Fibroblast of the aortic adventitia (primary cell): ENCODE data around the gene ATRNL1. TPM values are rescaled to one million over a fixed set of nuclear protein-coding genes. Genes with fewer than 3 reads are reported as not detected.

ENCODE experiments used
- DNase-seq: peaks from one replicate; pipeline ENCODE4 v3.0.0-alpha.2; 2010; ENCODE audit warnings: low read depth
- H3K4me3 ChIP-seq: 2 replicates; pipeline ENCODE4 v1.5.1; 2011; ENCODE audit warnings: low read depth, mild to moderate bottlenecking, control low read depth, low read length, moderate library complexity
- total RNA-seq: library from RNA; depleted of rRNA; stranded (reverse); fragments of >200 nt; gene quantifications from 2 replicates; pipeline ENCODE4 v1.2.3, GENCODE V29; 2012; ENCODE audit warnings: low replicate concordance
- TF ChIP-seq, protein P1 (sequence below): IDR thresholded peaks from 2 replicates; pipeline ENCODE4 v1.5.1; 2011; ENCODE audit warnings: mild to moderate bottlenecking, low read length, control low read depth, inconsistent platforms; ENCODE audit not compliant: insufficient read depth

The ATRNL1 gene
- total RNA-seq, 1 donor: 1.9 TPM

DNA sequence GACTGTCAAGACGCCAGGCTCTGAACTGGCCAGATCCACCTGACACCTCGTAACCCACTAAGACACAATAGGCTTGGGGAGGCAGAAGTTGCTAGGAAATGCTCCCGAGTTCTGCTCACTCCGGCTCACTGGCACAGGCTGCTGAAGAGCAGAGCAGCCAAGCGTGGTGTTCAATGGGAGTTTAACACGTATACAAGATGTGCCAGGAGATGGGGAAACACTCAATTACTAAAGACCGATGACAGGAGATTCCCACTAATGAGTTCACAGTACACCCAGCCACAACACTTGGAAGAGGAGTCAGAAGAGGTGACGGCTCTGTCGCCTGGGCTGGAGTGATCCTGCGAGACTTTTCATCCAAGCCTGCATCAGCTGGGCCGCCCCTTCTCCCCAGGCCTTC is 876.4 kb downstream of the ATRNL1 start:
- TF ChIP-seq, protein P1, sequence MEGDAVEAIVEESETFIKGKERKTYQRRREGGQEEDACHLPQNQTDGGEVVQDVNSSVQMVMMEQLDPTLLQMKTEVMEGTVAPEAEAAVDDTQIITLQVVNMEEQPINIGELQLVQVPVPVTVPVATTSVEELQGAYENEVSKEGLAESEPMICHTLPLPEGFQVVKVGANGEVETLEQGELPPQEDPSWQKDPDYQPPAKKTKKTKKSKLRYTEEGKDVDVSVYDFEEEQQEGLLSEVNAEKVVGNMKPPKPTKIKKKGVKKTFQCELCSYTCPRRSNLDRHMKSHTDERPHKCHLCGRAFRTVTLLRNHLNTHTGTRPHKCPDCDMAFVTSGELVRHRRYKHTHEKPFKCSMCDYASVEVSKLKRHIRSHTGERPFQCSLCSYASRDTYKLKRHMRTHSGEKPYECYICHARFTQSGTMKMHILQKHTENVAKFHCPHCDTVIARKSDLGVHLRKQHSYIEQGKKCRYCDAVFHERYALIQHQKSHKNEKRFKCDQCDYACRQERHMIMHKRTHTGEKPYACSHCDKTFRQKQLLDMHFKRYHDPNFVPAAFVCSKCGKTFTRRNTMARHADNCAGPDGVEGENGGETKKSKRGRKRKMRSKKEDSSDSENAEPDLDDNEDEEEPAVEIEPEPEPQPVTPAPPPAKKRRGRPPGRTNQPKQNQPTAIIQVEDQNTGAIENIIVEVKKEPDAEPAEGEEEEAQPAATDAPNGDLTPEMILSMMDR: no peak
- DNase-seq: no peak
- no peak overlapping the region for H3K4me3 ChIP-seq

DNA sequence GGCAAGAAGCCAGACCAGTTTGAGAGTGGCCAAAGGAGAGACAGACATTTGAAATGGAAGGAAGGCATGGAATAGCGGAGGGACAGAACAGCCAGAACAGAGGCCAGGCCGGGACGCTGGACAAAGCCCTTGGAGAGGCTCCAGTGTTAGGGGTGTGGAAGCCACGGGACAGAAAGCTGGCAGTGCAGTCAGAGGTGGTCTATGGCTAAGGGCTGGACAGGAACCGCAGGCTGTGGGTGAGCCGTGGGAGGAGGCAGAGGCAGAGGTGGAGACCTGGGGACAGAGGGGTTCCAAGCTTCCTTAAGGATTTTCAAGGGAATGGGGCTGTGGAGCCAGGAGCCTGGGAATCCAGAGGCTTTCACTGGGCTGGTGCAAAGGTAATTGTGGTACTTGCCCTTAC is 878.8 kb downstream of the ATRNL1 start:
- TF ChIP-seq, protein P1: no peak
- no peak overlapping the region for H3K4me3 ChIP-seq
- DNase-seq: no peak

DNA sequence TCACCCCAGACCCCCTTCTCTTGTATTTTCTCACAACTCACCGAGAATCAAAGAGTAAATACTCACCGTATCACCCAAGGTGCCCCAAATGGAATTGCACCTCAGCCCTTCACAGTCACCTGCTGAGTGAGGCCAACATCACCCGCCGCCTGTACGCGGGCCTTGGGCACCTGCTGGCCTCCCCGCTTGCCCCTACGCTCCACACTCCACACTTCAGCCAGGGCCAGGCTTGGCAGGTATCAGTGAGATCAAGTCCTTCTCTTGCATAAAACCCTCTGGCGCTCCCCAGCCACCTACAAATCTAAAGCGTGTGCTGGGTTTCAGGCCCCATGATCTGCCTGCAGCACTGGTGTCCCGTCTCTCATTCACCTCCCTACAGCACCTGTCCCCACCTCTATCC is 879.3 kb downstream of the ATRNL1 start:
- DNase-seq: no peak
- no peak overlapping the region for H3K4me3 ChIP-seq
- TF ChIP-seq, protein P1: no peak

DNA sequence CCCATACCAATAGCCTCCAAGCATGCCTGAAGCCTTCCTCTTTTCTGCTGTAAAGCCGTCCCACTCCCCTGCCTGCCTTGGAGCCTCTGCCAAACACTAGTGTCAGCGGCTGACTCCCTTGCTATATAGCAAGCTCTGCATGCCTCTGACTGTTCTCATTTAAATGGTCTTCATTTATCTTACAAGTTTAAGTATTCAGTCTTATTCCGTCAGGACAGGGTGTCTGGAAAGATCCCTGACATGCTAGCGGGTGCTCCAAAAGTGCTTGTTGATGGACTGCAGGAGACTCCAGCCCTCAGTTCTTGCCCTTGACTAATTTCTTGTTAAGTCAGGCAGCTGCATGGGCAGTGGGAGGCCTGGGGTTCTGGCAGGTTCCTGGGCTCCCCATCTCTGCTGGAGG is 881.2 kb downstream of the ATRNL1 start:
- no peak overlapping the region for H3K4me3 ChIP-seq
- DNase-seq: no peak
- TF ChIP-seq, protein P1: no peak

DNA sequence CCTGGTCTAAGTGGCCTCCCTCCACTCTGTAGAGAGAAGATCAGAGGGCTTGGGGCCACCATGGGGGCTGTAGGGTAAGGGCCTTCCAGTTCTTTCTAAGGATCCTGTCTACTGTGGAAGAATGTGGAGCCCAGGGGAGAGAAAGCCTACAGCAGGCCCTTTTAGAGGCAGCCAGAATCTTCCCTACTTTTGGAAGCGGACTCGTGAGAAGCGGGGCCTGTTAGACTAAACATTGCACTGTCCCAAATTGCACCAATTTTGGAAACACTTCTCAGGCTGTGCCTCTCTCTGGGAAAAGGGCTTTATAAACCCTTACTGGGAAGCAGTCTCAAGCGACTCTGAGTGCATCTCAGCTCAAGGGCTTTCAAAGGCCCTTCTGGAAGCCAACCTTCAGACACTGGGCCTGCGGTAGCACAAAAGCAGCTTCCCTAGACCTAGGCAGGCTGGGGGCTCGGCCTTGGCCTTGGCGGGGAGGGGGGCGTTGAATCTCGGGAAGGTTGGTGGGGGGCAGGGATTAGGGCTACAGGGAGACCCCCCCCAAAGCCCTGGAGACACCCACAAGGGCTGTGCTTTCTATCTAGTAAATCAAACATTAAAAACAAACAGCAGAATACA is 881.8 kb downstream of the ATRNL1 start:
- no peak overlapping the region for H3K4me3 ChIP-seq
- TF ChIP-seq, protein P1: no peak

DNA sequence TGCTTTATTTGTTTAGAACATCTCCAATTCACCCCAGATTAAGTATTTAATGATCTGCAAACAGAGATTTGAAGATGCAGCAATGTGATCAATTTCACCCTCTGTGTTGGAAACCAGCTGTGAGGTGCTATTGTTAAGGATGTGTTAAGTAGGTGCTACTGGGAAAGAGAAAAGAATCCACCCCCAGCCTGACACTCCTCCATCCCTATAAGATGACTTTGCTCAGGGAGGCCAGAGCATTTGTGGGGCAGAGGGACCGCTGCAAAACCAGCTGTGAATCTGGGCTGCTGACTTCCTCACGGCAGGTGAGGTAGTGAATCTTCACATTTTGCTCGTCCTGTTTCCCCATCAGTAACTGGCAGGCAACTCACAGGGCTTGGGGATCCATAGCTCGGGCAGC is 882.3 kb downstream of the ATRNL1 start:
- no peak for DNase-seq
- H3K4me3 ChIP-seq: no peak overlapping the region
- TF ChIP-seq, protein P1: no peak

More for the DNA sequence above, 881.8 kb downstream of the ATRNL1 start:
- no peak for DNase-seq

DNA sequence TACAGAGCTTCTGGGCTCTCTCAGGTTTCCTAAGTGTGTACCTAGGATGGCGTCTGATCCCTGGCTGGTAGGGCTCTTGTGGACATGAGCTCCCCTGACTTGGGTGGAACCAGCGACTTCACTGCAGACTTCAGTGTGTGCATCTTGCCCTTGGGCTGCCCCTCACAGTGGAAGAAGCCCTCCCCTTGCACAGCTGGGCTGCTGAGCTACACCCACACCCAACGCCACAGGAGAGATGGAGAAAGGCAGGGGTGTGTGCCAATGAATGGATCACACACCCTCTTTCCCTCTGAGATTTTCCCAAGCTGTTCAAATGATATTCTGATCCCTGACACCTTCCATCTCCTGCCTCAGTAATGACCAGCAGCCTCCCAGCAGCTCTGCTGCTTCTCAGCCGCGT is 883.2 kb downstream of the ATRNL1 start:
- TF ChIP-seq, protein P1: no peak
- H3K4me3 ChIP-seq: no peak overlapping the region
- DNase-seq: no peak
